Measurements from ENCODE around the gene PDE8B. TPM values are rescaled to one million over a fixed set of nuclear protein-coding genes. Genes with fewer than 3 reads are reported as not detected.

PDE8B gene
- total and polyA plus RNA-seq, 2 donors (not counting 1 experiment from before 2014, with no cell fraction given), result 0.07 TPM; not detected in 1

DNA sequence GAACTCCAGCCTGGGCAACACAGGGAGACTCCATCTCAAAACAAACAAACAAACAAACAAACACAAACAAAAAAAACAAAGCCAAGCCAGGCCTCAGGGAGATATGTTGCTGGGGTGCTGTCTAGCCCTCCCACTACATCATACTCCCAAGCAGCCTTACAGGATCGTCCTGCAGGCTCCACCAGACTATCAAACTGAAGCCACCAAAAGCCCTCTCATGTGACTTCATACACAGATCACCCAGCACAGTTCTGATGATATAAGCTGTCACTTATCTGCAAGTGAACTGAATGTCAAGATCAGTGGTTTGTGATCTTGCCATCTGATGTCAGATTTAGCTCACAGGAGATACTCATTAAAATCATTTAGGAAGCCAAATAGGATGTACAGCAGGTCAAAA lies 238.4 kb downstream of the PDE8B start:
- ChIA-PET POLR2A (no interaction called here), CTCF (no interaction called here)
- Histone ChIP-seq H3K9me3 (ENCODE audit: control extremely low read depth in 1 of 3, control insufficient read depth in 2 of 3, insufficient read depth in 1 of 3, low read length in 2 of 3) (no peaks in the 10 kb centered on the region), H3K36me3 (replicated peaks in 1 of 2; ENCODE audit: control extremely low read depth in 1 of 2, control insufficient read depth in 1 of 2, extremely low read depth in 1 of 2, insufficient read depth in 2 of 2, low read length in 1 of 2) (peaks cover 16 to 34% of the 10 kb centered on the region in 2 experiments), H3K27ac (ENCODE audit: low read length in 2 of 2) (no peak overlapping the region), H4K20me1 (ENCODE audit: control insufficient read depth, insufficient read depth, low read length, poor library complexity, severe bottlenecking) (no peaks in the 10 kb centered on the region), H3K4me1 (ENCODE audit: control insufficient read depth in 2 of 2, insufficient read depth in 2 of 2, low read length in 2 of 2) (no peaks in the 10 kb centered on the region), H3K4me2 (replicated peaks; ENCODE audit: low read depth, low read length, poor library complexity, severe bottlenecking) (no peak overlapping the region), H3K9ac (ENCODE audit: low read length) (no peak overlapping the region), H3K79me2 (ENCODE audit: control insufficient read depth, insufficient read depth, low read length) (no peaks in the 10 kb centered on the region), H3K4me3 (ENCODE audit: control extremely low read depth in 1 of 5, extremely low read depth in 1 of 5, insufficient read depth in 1 of 5, low read depth in 2 of 5, low read length in 4 of 5) (no peak overlapping the region), H2AFZ (ENCODE audit: insufficient read depth, low read depth, low read length, poor library complexity, severe bottlenecking) (no peak overlapping the region), H3K27me3 (replicated peaks in 1 of 4; ENCODE audit: control extremely low read depth in 1 of 4, control insufficient read depth in 3 of 4, insufficient read depth in 4 of 4, low read length in 3 of 4) (no peaks in the 10 kb centered on the region)
- DNase-seq (no peak), ATAC-seq (ENCODE audit: low read depth) (no peak)
- Mint-ChIP-seq H3K9me3 (ENCODE audit: insufficient read depth) (peaks cover 2% of the 10 kb centered on the region), H3K27ac (no peak overlapping the region), H3K4me3 (no peak overlapping the region), H3K27me3 (no peaks in the 10 kb centered on the region), H3K4me1 (no peaks in the 10 kb centered on the region)
- TF ChIP-seq, protein P1, sequence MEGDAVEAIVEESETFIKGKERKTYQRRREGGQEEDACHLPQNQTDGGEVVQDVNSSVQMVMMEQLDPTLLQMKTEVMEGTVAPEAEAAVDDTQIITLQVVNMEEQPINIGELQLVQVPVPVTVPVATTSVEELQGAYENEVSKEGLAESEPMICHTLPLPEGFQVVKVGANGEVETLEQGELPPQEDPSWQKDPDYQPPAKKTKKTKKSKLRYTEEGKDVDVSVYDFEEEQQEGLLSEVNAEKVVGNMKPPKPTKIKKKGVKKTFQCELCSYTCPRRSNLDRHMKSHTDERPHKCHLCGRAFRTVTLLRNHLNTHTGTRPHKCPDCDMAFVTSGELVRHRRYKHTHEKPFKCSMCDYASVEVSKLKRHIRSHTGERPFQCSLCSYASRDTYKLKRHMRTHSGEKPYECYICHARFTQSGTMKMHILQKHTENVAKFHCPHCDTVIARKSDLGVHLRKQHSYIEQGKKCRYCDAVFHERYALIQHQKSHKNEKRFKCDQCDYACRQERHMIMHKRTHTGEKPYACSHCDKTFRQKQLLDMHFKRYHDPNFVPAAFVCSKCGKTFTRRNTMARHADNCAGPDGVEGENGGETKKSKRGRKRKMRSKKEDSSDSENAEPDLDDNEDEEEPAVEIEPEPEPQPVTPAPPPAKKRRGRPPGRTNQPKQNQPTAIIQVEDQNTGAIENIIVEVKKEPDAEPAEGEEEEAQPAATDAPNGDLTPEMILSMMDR (IDR thresholded peaks at IDR 0.05), result no peak
- TF ChIP-seq EZH2 (IDR thresholded peaks at IDR 0.05; ENCODE audit: borderline replicate concordance, insufficient read depth, low read depth, low read length, poor library complexity, severe bottlenecking), result no peak
- WGBS (ENCODE audit: insufficient coverage), result 100% methylated on average over 1 of the region's 1 CpG
- intact Hi-C loops (cut with micrococcal nuclease), result no loop called here

DNA sequence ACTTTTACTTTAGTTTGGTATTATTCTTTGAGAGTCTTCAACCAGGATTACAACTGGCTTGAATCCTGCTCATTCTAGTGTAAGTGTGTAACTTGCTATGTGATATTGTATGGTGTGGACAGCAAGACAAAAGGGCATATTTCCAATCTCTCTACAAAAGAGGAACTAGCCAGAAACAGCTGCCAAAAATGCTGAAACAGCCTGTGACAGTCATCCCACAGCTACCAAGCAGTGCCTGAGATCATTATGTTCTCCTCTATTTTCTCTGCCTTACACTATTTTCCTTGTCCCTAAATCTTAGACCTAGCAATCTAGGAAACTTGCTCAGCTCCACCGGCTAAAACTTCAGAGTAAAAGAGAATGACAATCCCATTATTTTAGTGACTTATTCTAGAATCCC lies 238.8 kb downstream of the PDE8B start:
- Mint-ChIP-seq H3K9me3 (ENCODE audit: insufficient read depth) (peaks cover 2% of the 10 kb centered on the region), H3K4me1 (no peaks in the 10 kb centered on the region), H3K4me3 (no peak overlapping the region), H3K27ac (no peak overlapping the region), H3K27me3 (no peaks in the 10 kb centered on the region)
- H3K9me3 ChIP-seq (ENCODE audit: control extremely low read depth in 1 of 3, control insufficient read depth in 2 of 3, insufficient read depth in 1 of 3, low read length in 2 of 3), result no peaks in the 10 kb centered on the region
- no peaks in the 10 kb centered on the region for H3K27me3 ChIP-seq (replicated peaks in 1 of 4; ENCODE audit: control extremely low read depth in 1 of 4, control insufficient read depth in 3 of 4, insufficient read depth in 4 of 4, low read length in 3 of 4)
- H3K79me2 ChIP-seq (ENCODE audit: control insufficient read depth, insufficient read depth, low read length), result no peaks in the 10 kb centered on the region
- peaks cover 17 to 35% of the 10 kb centered on the region in 2 experiments for H3K36me3 ChIP-seq (replicated peaks in 1 of 2; ENCODE audit: control extremely low read depth in 1 of 2, control insufficient read depth in 1 of 2, extremely low read depth in 1 of 2, insufficient read depth in 2 of 2, low read length in 1 of 2)
- no peak overlapping the region for H3K9ac ChIP-seq (ENCODE audit: low read length)
- ATAC-seq (ENCODE audit: low read depth), result no peak
- no peak overlapping the region for H3K4me3 ChIP-seq (ENCODE audit: control extremely low read depth in 1 of 5, extremely low read depth in 1 of 5, insufficient read depth in 1 of 5, low read depth in 2 of 5, low read length in 4 of 5)
- H2AFZ ChIP-seq (ENCODE audit: insufficient read depth, low read depth, low read length, poor library complexity, severe bottlenecking), result no peak overlapping the region
- no peak for DNase-seq
- 43% methylated on average over 1 of the region's 1 CpG for WGBS (ENCODE audit: insufficient coverage)
- CTCF ChIA-PET, result no interaction called here
- TF ChIP-seq EZH2 (IDR thresholded peaks at IDR 0.05; ENCODE audit: borderline replicate concordance, insufficient read depth, low read depth, low read length, poor library complexity, severe bottlenecking), result no peak
- TF ChIP-seq, protein P1 (IDR thresholded peaks at IDR 0.05), result no peak
- no peaks in the 10 kb centered on the region for H4K20me1 ChIP-seq (ENCODE audit: control insufficient read depth, insufficient read depth, low read length, poor library complexity, severe bottlenecking)
- no peaks in the 10 kb centered on the region for H3K4me1 ChIP-seq (ENCODE audit: control insufficient read depth in 2 of 2, insufficient read depth in 2 of 2, low read length in 2 of 2)
- intact Hi-C loops (cut with micrococcal nuclease), result no loop called here
- no peak overlapping the region for H3K4me2 ChIP-seq (replicated peaks; ENCODE audit: low read depth, low read length, poor library complexity, severe bottlenecking)
- H3K27ac ChIP-seq (ENCODE audit: low read length in 2 of 2), result no peak overlapping the region
- POLR2A ChIA-PET, result no interaction called here
